Upper lobe of right lung (tissue), 1 donor: ENCODE results near the gene F2RL2. TPM values are rescaled to one million over a fixed set of nuclear protein-coding genes. Genes with fewer than 3 reads are reported as not detected.

Source experiments
- ATAC-seq: fragments of 200-7000 bp; cut with Tn5 transposase; one replicate; pipeline ENCODE4 v1.9.1; 2020; ENCODE audit warnings: mild to moderate bottlenecking, moderate library complexity
- DNase-seq: peaks from one replicate; pipeline ENCODE4 v3.0.0-alpha.2; 2020
- H3K27ac ChIP-seq: fragments of 200-600 bp; one replicate; pipeline ENCODE4 v1.8.0; 2022
- H3K27me3 ChIP-seq: fragments of 200-600 bp; one replicate; pipeline ENCODE4 v1.8.0; 2022; ENCODE audit warnings: mild to moderate bottlenecking
- H3K36me3 ChIP-seq: fragments of 200-600 bp; one replicate; pipeline ENCODE4 v1.8.0; 2022
- H3K4me1 ChIP-seq: fragments of 200-600 bp; one replicate; pipeline ENCODE4 v1.8.0; 2022
- H3K4me3 ChIP-seq: fragments of 200-600 bp; one replicate; pipeline ENCODE4 v1.8.0; 2022; ENCODE audit warnings: mild to moderate bottlenecking
- H3K9me3 ChIP-seq: fragments of 200-600 bp; one replicate; pipeline ENCODE4 v1.8.0; 2022
- CTCF ChIP-seq: fragments of 200-600 bp; IDR thresholded peaks from one replicate; pipeline ENCODE4 v1.8.0; 2022; ENCODE audit warnings: antibody characterized with exemption
- intact Hi-C: fragments of 100-400 bp; cut with DNase I; formaldehyde crosslinking; loops from one replicate; pipeline ENCODE4 v1.11.0; 2022
- total RNA-seq: library from RNA; stranded (reverse); fragmentation: NEBNext Ultra II Directional; extraction: Animal tissue kit (Norgen Biotek cat#: 25700); gene quantifications from one replicate; pipeline ENCODE4 v1.2.1, GENCODE V29; 2021
- donor health status: DM: no; HTN: yes; CAD: no; lungs with severe emphysema.

The F2RL2 gene
- total RNA-seq, 1 donor from 2014 or later, result 1.2 TPM

GRCh38 chr5:76585783-76586217 is 37.4 kb downstream of the F2RL2 start:
- no peaks in the 10 kb centered on the region for H3K4me1 ChIP-seq
- ATAC-seq, result no peak
- no peak for TF ChIP-seq CTCF
- intact Hi-C loops, result no loop called here
- DNase-seq, result no peak
- no peak overlapping the region for H3K27ac ChIP-seq
- H3K27me3 ChIP-seq, result no peaks in the 10 kb centered on the region
- no peaks in the 10 kb centered on the region for H3K36me3 ChIP-seq
- no peak overlapping the region for H3K4me3 ChIP-seq
- no peaks in the 10 kb centered on the region for H3K9me3 ChIP-seq

GRCh38 chr5:76583163-76584047 is 39.8 kb downstream of the F2RL2 start:
- no peaks in the 10 kb centered on the region for H3K4me1 ChIP-seq
- no peaks in the 10 kb centered on the region for H3K9me3 ChIP-seq
- no peaks in the 10 kb centered on the region for H3K36me3 ChIP-seq
- no peaks in the 10 kb centered on the region for H3K27me3 ChIP-seq
- intact Hi-C loops, result no loop called here
- no peak overlapping the region for H3K27ac ChIP-seq
- no peak overlapping the region for H3K4me3 ChIP-seq
- ATAC-seq (no peak), DNase-seq (no peak)
- TF ChIP-seq CTCF, result peak; percentile 47

- Histone ChIP-seq H3K27me3 (no peaks in the 10 kb centered on the region), H3K27ac (no peak overlapping the region)
- ATAC-seq, result peak; percentile 90
Measured at GRCh38 chr5:76582230-76583162, 40.7 kb downstream of the F2RL2 start.

GRCh38 chr5:76580981-76581380 is 42.2 kb downstream of the F2RL2 start:
- TF ChIP-seq CTCF, result no peak
- no peak overlapping the region for H3K27ac ChIP-seq
- no peaks in the 10 kb centered on the region for H3K4me1 ChIP-seq
- ATAC-seq, result no peak
- no peaks in the 10 kb centered on the region for H3K36me3 ChIP-seq
- DNase-seq, result no peak
- intact Hi-C loops, result no loop called here
- H3K9me3 ChIP-seq, result no peaks in the 10 kb centered on the region
- H3K27me3 ChIP-seq, result no peaks in the 10 kb centered on the region
- no peak overlapping the region for H3K4me3 ChIP-seq

More at GRCh38 chr5:76582230-76583162, 40.7 kb downstream of the F2RL2 start:
- TF ChIP-seq CTCF, result no peak
- intact Hi-C loops, result no loop called here
- no peak overlapping the region for H3K4me3 ChIP-seq
- no peaks in the 10 kb centered on the region for H3K9me3 ChIP-seq
- H3K4me1 ChIP-seq, result no peaks in the 10 kb centered on the region
- no peaks in the 10 kb centered on the region for H3K36me3 ChIP-seq
- DNase-seq, result no peak

- no peak overlapping the region for H3K27ac ChIP-seq
- H3K27me3 ChIP-seq, result no peaks in the 10 kb centered on the region
- DNase-seq (no peak), ATAC-seq (no peak)
- H3K36me3 ChIP-seq, result no peaks in the 10 kb centered on the region
- intact Hi-C loops, result no loop called here
- TF ChIP-seq CTCF, result no peak
- no peaks in the 10 kb centered on the region for H3K9me3 ChIP-seq
- H3K4me1 ChIP-seq, result no peaks in the 10 kb centered on the region
- H3K4me3 ChIP-seq, result no peak overlapping the region
Measured at GRCh38 chr5:76579166-76579937, 43.9 kb downstream of the F2RL2 start.
